NCI-H1105 treated with DMSO at 0.1 percent for 48 hours (cell line): ENCODE data around the gene TNFSF12.
"Not testable (repeated sequence)": the region's sequence is repeated elsewhere in the genome, so short reads cannot be mapped to it uniquely, and the experiment has no call there.

Source experiments
- DNase-seq: peaks from one replicate; lab custom pipeline; 2025; lab: John Stamatoyannopoulos, UW

Gene TNFSF12

DNA sequence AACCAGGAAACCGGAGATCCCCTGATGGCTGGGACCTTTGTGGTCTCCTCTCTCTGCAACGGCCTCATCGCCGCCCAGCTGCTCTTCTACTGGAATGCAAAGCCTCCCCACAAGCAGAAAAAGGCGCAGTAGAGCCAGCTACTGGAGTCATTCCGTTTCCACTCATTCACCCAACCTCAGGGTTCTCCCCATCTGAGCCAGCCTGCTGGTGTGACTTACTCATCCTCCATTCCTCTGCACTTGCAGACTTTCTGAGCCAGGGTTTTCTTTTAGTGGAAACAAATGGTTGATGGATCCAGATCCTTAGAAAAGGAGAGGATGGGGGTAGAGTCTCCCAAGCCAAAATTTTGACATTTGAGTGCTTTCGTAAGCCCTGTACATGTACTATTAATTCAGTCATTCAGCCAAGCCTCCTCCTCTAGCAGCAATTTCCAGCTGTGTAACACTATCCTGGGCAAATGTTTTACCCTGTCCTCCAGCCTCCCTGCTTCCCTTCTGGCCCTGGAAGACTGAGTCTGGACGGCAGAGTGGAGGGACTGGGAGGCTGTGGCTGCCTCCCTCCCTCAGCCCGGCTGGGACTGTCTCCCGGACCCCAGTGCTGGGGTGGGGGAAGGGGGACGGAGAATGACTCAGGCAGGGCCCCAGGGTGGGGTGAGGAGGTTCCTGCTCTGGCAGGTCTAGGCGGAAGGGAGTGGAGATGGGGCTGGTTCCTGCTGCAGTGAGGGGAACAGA lies 38.7 kb downstream of the TNFSF12 start:
- DNase-seq, result no peak

DNA sequence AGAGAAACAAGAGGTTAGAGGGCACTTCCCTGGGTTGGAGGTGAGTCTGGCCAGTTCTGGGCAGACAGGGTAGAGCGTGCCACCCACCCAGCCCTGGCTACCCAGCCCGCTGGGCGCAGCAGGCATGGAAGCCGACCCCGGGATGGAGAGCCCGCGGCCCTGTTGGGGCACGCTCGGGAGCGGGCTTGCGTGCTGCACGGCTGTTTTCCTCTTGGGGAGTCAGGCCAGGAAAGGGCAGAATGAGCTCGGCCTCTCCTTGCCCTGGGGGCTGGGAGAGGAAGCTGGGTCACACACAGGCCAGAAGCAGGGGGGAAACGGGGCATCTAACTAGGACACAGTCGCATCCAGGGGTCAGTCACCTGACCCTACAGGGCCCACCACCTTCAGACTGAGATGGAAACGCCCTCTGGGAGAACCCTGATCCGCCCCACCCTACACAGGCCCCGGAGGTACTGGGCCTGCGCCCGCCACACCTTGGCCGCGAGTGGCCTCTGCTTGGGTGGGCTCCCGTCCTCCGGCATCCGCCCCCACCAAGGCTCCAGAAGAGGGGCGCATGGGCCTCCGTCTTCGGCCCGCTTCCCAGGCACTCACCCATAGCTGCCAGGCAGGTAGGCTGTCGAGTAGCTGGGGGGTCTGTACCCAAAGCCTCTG lies 39.8 kb downstream of the TNFSF12 start:
- DNase-seq, result peak; percentile 41

DNA sequence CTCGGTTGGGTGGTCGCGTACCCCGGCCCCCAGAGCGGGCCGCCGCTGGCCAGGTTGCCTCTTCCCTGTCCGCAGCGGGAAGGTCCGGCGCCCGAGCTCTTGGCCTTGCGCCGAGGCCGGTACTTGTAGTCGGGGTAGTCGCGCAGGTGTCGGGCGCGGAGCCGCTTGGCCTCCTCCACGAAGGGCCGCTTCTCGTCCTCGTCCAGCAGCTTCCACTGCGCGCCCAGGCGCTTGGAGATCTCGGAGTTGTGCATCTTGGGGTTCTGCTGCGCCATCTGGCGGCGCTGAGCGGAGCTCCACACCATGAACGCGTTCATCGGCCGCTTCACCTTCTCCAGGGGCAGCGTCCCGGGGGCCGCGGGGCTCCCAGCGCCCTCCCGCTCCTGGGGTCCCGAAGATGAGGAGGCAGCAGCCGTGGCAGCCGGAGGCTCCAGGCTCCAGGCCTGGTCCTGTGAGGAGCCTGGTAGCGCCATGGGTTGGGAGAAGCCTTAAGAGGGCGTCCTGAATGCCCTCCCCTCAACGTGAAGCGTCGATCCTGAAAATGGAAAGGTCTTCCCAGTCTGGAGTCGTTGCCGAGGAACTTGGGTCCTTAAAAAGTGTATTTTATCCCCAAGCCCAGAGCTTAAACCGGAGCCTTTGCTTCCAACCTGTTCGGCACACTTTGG lies 40.5 kb downstream of the TNFSF12 start:
- peak; percentile 91 for DNase-seq

DNA sequence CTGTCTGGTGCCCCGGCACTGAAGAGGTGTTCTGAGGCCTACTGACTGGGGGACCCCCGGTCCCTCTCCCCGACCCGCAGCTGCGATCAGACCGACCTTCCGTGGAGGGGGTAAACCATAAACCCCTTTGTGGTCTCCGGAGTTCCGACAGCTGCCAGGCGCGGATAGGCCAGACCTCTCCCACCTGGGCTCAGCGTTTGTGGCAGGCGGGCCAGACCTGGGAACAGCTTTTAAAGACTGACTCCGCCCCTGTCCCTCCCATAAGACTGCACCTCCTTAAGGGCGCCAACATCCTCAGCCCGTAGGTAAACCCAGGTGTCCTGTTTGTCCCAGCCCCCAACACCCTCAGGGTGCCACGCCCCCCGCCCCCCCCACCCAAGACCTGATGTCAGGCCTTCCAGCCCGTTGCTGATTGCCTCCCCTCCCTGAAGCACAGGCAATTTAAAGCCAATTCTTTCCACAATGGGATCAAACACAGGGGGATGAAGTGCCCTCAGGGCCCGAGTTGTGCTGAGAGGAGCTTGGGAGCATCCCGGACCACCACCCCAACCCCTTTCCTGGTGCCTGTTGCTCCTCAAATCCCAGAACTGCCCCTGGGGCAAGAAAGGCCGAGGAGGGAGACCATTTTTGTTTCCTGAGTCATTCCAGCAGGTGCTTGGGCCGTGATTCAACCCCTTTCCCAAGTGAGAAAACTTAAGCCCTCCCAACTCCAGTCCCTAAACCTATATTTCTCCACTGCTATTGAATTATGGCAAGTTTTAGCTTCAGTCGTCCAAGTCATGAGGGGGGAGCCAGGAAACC lies 41.2 kb downstream of the TNFSF12 start, which contains the start of gene SOX15:
Gene SOX15 (minus strand): TSS at position 204 of the 801 bp plus-strand sequence. CDS start 418 bp downstream, outside the sequence.
- peak; percentile 86 for DNase-seq

DNA sequence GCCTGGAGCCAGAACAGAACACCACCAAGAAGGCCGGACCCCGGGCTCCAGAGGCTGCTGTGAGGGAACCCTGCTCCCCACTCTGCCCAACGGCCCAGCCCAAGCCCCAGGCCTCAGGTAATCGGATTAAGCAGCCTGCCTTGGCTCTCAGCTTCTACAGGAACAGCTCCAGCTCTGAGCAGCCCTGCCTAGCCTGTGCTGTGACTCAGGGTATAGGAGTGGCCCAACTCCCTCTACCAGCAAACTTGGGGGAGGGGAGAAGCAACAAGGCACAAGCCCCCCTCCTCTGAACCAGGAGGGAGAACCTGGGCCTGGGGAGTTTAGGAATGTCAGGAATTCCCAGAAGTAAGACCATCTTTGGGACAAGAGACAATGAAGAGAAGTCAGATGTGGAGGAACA lies 41.9 kb downstream of the TNFSF12 start:
- DNase-seq, result no peak

DNA sequence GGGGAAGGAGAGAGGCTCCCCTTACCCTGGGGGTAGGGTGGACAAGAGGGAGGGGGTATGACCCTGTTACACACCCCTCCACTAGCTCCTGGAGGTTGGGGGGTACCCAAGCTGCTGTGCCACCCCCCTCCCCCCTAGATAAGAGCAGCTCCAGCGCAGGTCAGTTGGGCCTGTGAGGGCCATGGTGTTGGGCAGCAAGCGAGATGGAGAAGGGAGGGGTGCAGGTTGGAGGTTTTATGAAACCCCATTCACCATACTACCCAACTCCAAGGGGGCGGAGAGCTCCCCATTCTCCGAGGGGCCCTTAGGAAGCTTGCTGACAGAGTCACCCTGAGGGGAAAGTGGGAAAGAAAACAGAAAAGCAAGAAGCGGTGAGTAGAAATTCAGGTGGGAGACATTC lies 42.7 kb downstream of the TNFSF12 start:
- no peak for DNase-seq

DNA sequence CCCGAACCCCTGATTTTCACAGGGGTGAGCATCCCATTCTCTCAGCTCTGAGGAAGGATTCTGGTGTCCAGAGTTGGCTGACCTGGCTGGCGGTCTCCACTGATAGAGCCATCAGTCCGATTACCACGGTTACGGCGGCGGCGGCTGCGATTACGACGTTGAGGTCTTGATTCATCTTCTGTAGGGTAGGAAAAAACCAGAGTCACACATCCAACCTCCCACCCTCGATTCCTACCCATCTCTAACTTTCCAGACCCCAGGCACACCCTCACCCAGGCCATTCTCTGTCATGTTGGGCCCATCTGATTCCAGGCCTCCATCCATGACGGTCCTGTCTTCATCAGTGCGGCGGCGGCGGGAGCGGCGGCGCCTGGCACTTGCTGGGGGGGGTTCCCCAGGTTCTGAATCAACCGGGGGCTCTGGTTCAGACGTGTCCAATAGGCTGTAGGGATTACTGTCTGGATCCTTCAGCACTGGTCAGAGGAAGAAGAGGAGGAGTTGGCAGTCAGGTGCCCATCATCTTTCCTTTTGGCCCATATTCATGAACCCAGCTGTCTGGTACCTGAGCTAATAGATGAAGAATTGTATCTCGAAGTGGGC lies 43.7 kb downstream of the TNFSF12 start:
- DNase-seq, result no peak

DNA sequence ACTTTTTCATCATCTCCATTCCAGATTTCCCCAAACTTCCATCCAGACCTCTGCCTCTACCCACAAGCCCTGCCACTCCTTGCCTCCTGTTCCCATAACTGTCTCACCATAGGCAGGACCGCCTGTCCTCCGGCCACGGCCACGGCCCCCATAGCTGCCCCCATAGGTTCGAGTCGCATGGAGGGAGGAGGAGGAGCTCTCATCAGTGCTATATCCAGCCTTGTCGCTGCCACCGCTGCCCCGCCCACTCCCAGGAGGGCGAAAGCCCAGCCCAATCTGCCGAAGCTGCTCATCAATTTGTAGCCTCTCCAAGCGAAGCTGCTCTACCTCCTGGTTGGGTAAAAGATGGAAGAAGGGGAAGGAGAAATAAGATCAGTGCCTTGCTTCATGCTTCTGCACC lies 44.4 kb downstream of the TNFSF12 start:
- DNase-seq, result no peak

DNA sequence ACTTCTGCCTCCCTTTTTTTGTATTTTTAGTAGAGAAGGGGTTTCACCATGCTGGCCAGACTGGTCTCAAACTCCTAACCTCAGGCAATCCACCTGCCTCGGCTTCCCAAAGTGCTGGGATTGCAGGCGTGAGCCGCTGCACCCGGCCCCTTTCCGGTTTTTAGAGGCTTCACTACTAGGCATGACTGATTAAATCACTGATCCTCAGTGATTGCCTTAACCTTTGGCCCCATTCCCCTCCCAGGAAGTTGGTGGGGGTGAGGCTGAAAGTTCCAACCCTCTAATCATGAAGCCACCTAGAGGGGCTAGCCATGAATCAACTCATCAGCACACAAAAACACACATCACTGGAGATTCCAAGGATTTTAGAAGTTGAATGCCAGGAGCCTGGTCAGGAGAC lies 48.7 kb downstream of the TNFSF12 start:
- DNase-seq, result not testable (repeated sequence)

DNA sequence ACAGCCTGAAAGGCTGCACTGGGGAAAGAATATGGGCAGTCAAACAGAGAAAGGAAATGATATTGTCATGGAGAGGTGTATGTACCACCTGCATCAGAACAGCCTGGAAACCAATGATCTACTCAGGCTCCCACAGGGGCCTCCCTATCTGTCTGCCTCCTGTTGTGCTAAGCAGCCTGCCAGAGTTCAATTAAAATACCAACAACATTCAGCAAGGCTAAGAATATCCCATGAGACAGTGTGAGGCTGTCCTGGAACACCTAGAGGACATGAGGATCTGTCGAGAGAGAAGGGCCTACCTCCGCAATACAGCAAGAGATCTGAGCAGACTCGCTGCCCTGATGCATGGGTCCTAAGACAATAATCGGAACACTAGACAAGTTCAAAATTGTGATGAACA lies 57.4 kb downstream of the TNFSF12 start:
- no peak for DNase-seq
